Common myeloid progenitor, CD34-positive (primary cell): ENCODE data around the gene GPER1.
A peak's percentile ranks its signal among the peaks of the same experiment; 100 is the strongest.

Experiments used
- CTCF ChIA-PET: fragments of 350-600 bp; sonication (Branson Sonifier 250); formaldehyde crosslinking; loops from one replicate; lab custom pipeline; 2021; ENCODE audit warnings: antibody characterized with exemption; lab: Charles Lee
- POLR2A ChIA-PET: fragments of 350-600 bp; sonication (Branson Sonifier 250); formaldehyde crosslinking; loops from one replicate; lab custom pipeline; 2021; ENCODE audit warnings: antibody characterized with exemption; lab: Charles Lee
- DNase-seq, 3 donors: peaks; one replicate each; pipeline versions ENCODE4 v3.0.0 to v3.0.0-alpha.2; 2013
- H3K27ac ChIP-seq, 2 experiments: 1 replicate in 1 of 2; 2 replicates in 1 of 2; pipeline ENCODE4 v1.7.0; 2013; ENCODE audit warnings: inconsistent platforms in 2 of 2, low read length in 2 of 2, mild to moderate bottlenecking in 2 of 2, low read depth in 1 of 2, moderate library complexity in 1 of 2; ENCODE audit not compliant: severe bottlenecking in 2 of 2, insufficient read depth in 1 of 2, poor library complexity in 1 of 2
- H3K27me3 ChIP-seq, 5 experiments: replicated peaks in 2 of 5; 1 replicate in 3 of 5; 2 replicates in 2 of 5; pipeline versions ENCODE4 v1.6.1 to v1.7.0; 2013; ENCODE audit warnings: low read length in 4 of 5, mild to moderate bottlenecking in 2 of 5, moderate library complexity in 2 of 5, inconsistent platforms in 1 of 5; ENCODE audit not compliant: insufficient read depth in 5 of 5, control insufficient read depth in 4 of 5
- H3K36me3 ChIP-seq, 4 experiments: 1 replicate in 2 of 4; 2 replicates in 2 of 4; pipeline versions ENCODE4 v1.6.1 to v1.7.0; 2013; ENCODE audit warnings: low read length in 3 of 4, control low read depth in 1 of 4, mild to moderate bottlenecking in 1 of 4; ENCODE audit not compliant: control insufficient read depth in 4 of 4, insufficient read depth in 4 of 4
- H3K4me1 ChIP-seq, 4 experiments: 1 replicate in 3 of 4; 2 replicates in 1 of 4; pipeline versions ENCODE4 v1.6.1 to v1.7.1; 2013; ENCODE audit warnings: low read length in 3 of 4, mild to moderate bottlenecking in 3 of 4, control low read depth in 1 of 4, inconsistent platforms in 1 of 4, moderate library complexity in 1 of 4; ENCODE audit not compliant: control insufficient read depth in 4 of 4, insufficient read depth in 4 of 4; ENCODE audit errors: control extremely low read depth in 1 of 4
- H3K4me3 ChIP-seq, 7 experiments: 1 replicate in 4 of 7; 2 replicates in 3 of 7; pipeline versions ENCODE4 v1.5.1 to v1.7.0; 2013; ENCODE audit warnings: mild to moderate bottlenecking in 7 of 7, low read length in 6 of 7, moderate library complexity in 6 of 7, inconsistent platforms in 2 of 7, low read depth in 2 of 7, control low read depth in 1 of 7; ENCODE audit not compliant: insufficient read depth in 4 of 7, control insufficient read depth in 1 of 7; ENCODE audit errors: extremely low read depth in 1 of 7
- H3K9me3 ChIP-seq, 5 experiments: 1 replicate in 4 of 5; 2 replicates in 1 of 5; pipeline versions ENCODE4 v1.6.1 to v1.7.1; 2013; ENCODE audit warnings: low read length in 4 of 5, mild to moderate bottlenecking in 2 of 5, inconsistent platforms in 1 of 5, low read depth in 1 of 5, moderate library complexity in 1 of 5; ENCODE audit not compliant: control insufficient read depth in 4 of 5, insufficient read depth in 2 of 5; ENCODE audit errors: control extremely low read depth in 1 of 5
- WGBS: methylation state at CpG from one replicate; pipeline ENCODE4 v1.1.5; 2013; ENCODE audit not compliant: insufficient coverage; 5-methylcytosine and 5-hydroxymethylcytosine counted together

GPER1 gene

GRCh38 chr7:1044189-1045068 is 43.5 kb upstream of the GPER1 start, which contains the start of gene GPR146:
TSS of gene GPR146 (plus strand) at chr7:1044546. CDS start at chr7:1057516, 12,970 bp downstream.
- POLR2A ChIA-PET: interaction anchor here (2.3 kb wide), 1 partner anchor 11 kb away, joined by 15 read pairs; no protein-coding TSS in a partner anchor
- DNase-seq: peak; percentile 89 to 97 (median 96)
- Histone ChIP-seq H3K4me1 (peaks cover 12 to 83% (median 72%) of the 10 kb centered on the region in 4 experiments), H3K36me3 (peaks cover 0 to 2% (median 0%) of the 10 kb centered on the region in 4 experiments), H3K27me3 (no peaks in the 10 kb centered on the region), H3K9me3 (no peaks in the 10 kb centered on the region), H3K27ac (peak within 1 kb of the TSS; percentile 51 to 83), H3K4me3 (peak within 1 kb of the TSS; percentile 46 to 84 (median 73))
- CTCF ChIA-PET: interaction anchor here (0.6 to 5.7 kb wide), 16 partner anchors 8 to 97 kb away, joined by 3 to 60 read pairs (median 6); partner anchors contain the start of gene COX19
- WGBS: under 1% methylated on average over 67 of the region's 74 CpGs

DNA sequence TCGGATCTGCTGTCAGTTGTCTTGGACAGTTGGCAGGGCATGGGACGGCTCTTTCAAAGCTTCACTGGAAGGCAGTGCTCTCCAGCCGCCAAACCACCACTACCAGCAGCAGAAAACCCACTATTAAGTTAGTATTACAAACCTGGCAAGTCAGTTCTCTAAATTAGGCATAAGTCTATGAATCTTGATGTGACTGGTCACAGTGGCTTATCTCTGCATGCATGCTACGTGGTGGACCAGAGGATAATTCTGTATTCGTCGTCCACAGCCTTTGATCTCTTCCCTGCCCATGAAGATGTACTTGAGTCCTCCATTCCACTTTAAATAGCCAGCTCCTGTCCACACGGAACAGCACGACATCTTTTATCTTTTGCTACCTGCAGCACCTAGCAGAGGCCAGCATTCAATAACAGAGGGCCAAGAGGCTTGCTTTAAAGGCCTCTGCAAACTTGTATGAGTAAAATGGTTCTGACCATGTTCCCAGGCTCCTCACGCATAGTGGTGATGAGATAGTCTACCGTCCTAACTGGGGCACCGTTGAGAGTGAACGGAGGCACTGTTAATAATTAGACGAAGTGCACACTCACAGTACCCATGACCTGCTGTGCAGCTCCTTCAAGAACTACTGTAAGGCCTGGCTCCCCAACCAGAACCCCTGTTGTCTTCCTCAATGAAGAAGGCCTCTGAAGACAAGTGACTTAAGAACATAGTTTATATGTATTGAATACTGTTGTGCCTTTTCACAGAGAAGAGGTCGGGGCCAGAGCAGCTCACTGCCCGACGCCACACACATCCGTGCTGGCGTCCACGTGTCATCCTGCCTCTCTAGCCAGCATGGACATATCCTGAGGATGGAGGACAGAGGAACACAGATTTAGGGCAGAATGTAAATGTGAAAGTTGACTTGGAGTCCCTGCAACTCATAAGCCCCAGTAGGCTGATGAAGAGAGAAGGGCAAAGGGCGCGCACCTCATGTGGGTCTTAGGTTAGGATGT is 42.5 kb upstream of the GPER1 start:
- DNase-seq: peak in 1 of 3 donors; percentile 33
- Histone ChIP-seq H3K9me3 (no peaks in the 10 kb centered on the region), H3K4me3 (peak overlapping the region in 5 of 7 experiments; percentile 67 to 84 (median 74)), H3K27me3 (no peaks in the 10 kb centered on the region), H3K4me1 (peaks cover 12 to 92% (median 81%) of the 10 kb centered on the region in 4 experiments), H3K27ac (peak overlapping the region in 1 of 2 experiments; percentile 83), H3K36me3 (peaks cover 0 to 2% (median 0%) of the 10 kb centered on the region in 4 experiments)
- ChIA-PET CTCF (interaction anchor here (1.0 to 5.7 kb wide), 13 partner anchors 8 to 96 kb away, joined by 3 to 60 read pairs (median 10); partner anchors contain the start of gene COX19), POLR2A (interaction anchor here (2.3 kb wide), 1 partner anchor 10 kb away, joined by 15 read pairs; no protein-coding TSS in a partner anchor)
- WGBS: 80% methylated on average over 20 of the region's 21 CpGs

- CTCF ChIA-PET: interaction anchor here (0.8 to 2.5 kb wide), 4 partner anchors 9 to 53 kb away, joined by 3 to 11 read pairs (median 4); no protein-coding TSS in a partner anchor
- peak in 1 of 3 donors; percentile 22 for DNase-seq
- Histone ChIP-seq H3K9me3 (no peaks in the 10 kb centered on the region), H3K4me1 (peaks cover 12 to 98% (median 84%) of the 10 kb centered on the region in 4 experiments), H3K36me3 (peaks cover 0 to 2% (median under 1%) of the 10 kb centered on the region in 4 experiments), H3K27ac (no peak overlapping the region), H3K4me3 (peak overlapping the region in 1 of 7 experiments; percentile 38), H3K27me3 (no peaks in the 10 kb centered on the region)
- 70% methylated on average over 12 of the region's 15 CpGs for WGBS
- POLR2A ChIA-PET: no interaction called here
These were observed 40.9 kb upstream of the GPER1 start for GRCh38 chr7:1046722-1047679.

DNA sequence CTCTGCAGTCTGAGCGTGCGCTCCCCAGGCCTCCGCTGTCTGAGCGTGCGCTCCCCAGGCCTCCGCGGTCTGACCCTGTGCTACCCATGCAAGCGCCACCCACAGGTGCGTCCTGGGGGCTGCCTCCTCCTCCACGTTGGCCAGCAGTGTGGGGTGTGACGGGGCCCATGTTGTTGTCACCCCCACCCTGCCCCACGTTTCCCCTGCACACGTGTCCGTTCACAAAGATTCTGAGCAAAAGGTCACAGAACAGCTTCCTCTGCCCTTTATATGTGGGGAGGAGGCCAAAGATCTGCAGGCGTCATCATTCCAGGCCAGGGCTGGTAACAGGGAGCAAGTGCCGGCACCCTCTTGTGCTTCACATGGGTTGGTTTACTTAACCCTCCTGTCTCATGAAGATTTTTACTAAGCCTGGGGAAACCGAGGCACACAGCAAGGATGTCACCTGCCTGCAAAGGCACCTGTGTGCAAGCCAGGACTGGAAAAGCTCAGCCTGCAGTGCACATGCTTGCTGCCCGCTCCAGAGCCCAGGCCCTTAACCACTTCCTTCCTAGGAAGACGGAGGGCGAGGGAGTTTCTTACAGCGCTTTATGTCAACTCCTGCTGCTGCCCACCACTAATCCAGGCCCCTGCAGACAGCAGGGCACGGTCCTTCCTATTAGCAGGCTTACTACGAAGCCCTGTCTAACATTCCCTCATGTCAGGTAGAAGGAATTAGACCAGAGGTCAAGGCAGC is 38.7 kb upstream of the GPER1 start:
- H3K27me3 ChIP-seq: no peaks in the 10 kb centered on the region
- H3K4me3 ChIP-seq: peak overlapping the region in 3 of 7 experiments; percentile 16 to 60 (median 19)
- DNase-seq: peak in 2 of 3 donors; percentile 43 to 58
- CTCF ChIA-PET: interaction anchor here (1.4 to 8.3 kb wide), 5 partner anchors 9 to 55 kb away, joined by 5 to 57 read pairs (median 10); no protein-coding TSS in a partner anchor
- H3K36me3 ChIP-seq: peaks cover 0 to 2% (median under 1%) of the 10 kb centered on the region in 4 experiments
- H3K4me1 ChIP-seq: peaks cover 9 to 97% (median 84%) of the 10 kb centered on the region in 4 experiments
- H3K9me3 ChIP-seq: no peaks in the 10 kb centered on the region
- POLR2A ChIA-PET: no interaction called here
- H3K27ac ChIP-seq: no peak overlapping the region
- WGBS: 40% methylated on average over 22 of the region's 23 CpGs

DNA sequence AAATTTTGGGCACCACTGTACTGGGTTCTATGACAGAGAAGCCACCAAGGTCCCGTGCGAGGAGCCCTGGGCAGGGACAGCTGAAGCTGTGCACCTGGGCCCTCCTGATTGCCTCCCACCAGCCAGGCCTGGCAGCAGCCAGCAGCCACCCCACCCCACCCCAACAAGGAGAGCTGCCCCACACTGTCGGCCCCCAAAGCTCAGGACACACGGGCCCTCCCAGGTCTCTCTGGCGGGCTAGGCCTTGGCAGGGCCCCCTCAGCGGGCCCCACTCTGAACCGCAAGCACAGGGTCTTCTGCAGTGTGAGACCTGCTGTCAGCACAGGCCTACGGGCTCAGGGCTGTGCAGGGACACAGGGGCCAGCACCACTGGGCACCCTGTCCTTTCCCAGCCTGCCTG is 38.1 kb upstream of the GPER1 start:
- ChIA-PET CTCF (interaction anchor here (1.4 to 8.3 kb wide), 5 partner anchors 8 to 55 kb away, joined by 5 to 57 read pairs (median 10); no protein-coding TSS in a partner anchor), POLR2A (no interaction called here)
- Histone ChIP-seq H3K27ac (no peak overlapping the region), H3K4me3 (peak overlapping the region in 1 of 7 experiments; percentile 19), H3K9me3 (no peaks in the 10 kb centered on the region), H3K36me3 (peaks cover 0 to 2% (median under 1%) of the 10 kb centered on the region in 4 experiments), H3K4me1 (peaks cover 9 to 99% (median 87%) of the 10 kb centered on the region in 4 experiments), H3K27me3 (no peaks in the 10 kb centered on the region)
- DNase-seq: peak in 1 of 3 donors; percentile 24
- 31% methylated on average over 8 of the region's 8 CpGs for WGBS
